ENCODE results near the gene GRM8.

GRM8 gene

DNA sequence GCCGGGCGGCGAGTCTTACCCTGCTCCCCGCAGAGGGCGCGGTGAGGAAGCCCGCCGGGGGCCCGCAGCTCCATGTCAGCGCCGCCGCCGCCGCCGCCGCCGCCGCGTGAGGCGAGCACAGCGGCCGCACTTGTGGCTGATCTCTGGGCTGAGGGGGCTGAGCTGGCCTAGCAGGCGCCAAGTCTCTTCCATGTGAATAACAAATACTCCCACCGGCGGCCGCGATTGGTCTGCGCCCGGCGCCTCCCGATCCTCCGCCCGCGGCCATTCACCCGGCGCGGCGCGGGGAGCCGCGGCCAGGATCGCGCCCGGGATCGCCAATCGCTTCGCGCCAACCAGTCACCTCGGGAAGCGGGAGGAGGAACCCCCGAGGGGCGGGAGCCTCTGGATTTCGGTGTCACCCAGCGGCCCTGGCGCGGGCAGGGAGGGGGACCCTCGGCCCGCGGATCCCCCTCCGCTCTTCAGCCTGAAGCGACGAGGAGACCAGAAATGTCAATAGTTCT, at the start of gene GRM8:
Gene GRM8 (minus strand): TSS at position 164 of the 503 bp plus-strand sequence.
- peak; percentile 55 for DNase-seq

DNA sequence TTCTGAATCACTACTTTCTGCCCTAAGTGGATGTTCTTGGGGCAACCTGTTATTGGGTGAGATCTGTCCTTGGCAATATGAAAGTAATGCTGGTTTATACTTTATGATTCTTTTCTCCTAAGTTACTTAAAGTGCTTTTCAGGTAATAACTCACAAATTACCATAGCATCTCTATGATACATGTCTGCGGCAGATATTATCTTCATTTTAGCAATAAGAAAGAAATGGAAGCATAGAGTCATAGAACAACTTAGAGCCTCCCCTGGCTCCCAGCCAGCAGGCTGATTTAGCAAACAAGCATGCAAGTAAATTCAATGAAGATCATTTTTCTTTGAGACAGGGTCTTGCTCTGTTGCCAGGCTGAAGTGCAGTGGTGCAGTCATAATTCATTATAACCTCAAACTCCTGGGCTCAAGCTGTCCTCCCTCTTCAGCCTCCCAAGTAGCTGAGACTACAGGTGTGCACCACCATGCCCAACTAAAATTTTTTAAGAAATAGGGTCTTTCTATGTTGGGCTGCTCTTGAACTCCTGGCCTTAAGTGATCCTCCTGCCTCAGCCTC, 38.1 kb upstream of the GRM8 start:
- DNase-seq = no peak

DNA sequence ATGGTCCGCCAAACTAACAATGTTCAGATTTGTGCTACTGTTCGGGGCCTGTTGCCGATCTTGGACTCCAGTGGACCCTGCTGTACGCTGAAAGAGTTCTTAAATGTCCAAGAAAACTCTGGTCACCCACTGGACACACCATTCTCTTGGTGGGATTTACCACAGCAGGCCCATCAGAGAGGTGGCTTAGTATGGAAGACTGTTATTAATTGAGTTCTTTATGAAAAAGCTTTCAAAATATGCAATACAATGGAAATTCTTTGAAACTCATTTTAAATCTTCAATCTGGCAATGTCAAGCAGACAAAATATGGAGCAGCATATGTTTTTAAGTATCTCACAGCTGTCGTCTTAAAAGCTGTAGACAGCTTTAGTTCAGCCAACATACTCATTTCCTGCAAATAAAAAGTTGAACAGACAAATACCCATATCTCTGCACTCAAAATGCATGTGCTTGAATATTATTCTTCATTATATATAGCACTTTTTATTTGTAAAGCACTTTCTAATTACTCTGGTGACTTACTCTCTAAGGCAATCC, 37.4 kb upstream of the GRM8 start:
- no peak for DNase-seq

DNA sequence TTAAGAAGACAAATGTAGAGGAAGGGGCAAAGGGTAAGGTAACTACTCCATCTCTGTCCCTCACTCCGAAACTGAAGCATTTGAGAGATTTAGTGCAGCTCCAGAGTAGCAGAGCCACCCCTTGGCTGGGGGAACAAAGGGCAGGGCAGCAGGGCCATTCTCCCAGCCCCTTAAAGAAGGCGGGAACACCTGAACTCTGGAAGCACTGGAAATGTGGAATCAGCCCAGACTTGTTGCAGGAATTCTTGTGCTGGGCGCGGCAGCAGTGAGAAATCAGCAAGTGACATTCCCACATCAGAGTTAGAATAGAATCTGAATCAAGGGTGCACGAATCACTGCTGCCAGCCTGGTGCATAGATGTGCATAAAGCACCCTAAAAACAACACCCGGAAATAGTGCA, 34.4 kb upstream of the GRM8 start:
- DNase-seq = no peak

DNA sequence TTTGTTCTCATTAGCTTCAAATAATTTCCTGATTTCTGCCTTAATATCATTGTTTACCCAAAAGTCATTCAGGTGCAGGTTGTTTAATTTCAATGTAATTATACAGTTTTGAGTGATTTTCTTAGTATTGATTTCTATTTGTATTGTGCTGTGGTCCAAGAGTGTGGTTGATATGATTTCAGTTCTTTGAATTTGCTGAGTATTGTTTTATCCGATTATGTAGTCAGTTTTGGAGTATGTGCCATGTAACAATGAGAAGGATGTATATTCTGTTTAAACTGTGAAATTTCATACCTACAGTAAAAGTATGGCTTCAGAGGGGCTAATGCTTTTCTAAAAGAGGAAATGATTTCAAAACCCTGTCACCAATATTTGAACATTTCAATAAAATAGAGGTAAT, 17.4 kb upstream of the GRM8 start:
- no peak for DNase-seq

DNA sequence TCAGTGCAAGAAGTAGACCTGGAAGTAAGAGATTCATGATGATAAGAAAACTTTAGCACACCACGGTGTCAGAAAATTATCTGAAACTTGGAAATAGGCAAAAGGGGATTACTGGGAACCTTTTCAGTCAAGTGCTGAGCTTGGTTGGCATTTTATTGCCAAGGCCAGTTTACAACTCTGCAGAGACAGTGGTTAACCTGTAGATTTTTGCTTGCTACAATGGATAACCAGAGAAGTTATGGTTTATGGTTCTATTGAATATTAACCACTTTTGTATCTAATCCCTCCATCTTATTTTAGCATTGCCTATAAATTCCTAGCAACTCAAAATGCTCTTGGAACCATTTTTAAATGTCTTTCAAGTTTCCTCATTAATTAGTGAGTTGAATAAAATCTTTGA, 13.3 kb upstream of the GRM8 start:
- DNase-seq = no peak

DNA sequence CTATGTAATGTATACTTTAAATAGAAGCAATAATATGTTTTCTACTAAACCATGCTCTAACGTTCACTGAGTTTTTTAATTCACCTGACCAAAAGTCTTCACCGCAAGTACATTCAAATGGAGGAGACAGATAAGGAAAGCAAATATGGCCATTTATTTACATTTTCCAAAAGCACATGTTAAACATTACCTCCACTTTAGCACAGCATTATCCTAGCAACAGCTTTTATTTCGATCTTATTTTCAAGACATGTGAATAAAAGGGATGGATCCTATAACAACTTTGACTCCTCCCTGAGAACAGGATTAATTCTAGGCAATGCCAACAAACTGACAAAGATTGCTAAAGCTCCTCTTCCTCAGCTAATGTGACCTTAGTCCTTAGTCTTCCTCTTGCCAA, 11.5 kb upstream of the GRM8 start:
- DNase-seq = no peak

DNA sequence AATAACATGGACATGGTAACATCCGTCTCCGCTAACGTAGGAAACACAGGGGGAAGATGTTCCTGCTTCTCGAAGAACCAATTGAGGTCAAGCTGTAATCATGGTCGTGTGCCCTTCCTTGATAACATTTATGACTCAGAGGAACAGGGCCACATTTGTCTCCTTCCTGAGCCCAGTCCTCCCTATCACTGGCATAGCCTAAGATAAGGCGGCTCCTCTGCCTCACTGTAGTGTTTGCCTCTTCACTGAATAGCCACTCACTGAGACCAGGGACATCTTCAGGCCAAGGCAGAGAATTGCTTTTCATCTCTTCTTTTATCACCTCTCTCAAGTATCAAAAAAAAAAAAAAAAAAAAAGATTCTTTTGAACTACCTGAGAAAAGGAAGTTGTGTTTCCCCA, 5.4 kb upstream of the GRM8 start:
- DNase-seq = no peak

DNA sequence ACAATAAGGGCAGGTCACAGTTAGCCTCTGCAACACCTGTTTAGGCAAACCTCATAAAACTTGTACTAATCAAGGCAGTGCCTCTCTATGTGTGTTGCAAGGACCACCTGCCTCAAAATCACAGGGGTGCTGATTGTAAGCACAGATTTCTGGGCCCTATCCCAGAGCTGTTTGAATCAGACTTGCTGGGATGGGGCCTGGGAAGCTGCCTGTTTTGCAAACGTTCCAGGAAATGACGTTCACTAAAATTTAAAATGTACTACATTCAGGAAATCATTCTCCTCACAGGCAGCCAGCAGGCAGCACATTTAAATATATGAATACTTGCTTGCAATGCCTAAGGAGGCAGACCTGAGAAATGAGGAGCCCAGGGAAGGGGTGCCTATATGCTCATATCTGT, 4.3 kb upstream of the GRM8 start:
- DNase-seq = no peak

DNA sequence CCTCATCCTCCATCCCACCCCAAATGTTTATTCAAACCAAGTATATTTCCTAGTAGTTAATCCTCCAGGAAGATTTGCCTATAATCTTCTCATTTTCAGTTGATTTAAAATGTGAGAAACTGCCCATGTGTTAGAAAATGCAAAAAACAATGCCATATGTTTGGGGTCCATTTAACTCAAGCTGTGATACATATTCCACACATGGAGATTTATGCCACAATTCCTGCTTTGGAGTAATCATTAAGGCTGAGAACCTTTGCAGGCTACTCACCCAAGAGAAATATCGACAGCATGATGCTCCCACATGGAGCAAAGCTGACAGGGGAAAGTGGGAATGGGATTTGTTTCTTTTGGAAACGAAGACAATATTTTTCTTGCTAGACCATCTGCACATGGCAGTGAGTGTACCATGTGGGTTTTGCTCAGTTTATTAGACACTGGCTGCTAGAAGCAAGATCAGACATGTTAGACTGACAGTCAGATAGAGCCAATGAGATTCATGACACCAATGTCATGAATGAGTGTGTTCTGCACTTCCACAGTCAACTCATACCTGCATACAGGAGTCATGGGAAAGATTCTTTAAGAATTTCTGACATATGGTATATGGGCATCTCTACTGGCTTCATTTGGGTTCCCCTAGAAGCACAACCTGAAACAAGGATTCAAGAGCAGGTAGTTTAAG, 3.4 kb upstream of the GRM8 start:
- DNase-seq = no peak

DNA sequence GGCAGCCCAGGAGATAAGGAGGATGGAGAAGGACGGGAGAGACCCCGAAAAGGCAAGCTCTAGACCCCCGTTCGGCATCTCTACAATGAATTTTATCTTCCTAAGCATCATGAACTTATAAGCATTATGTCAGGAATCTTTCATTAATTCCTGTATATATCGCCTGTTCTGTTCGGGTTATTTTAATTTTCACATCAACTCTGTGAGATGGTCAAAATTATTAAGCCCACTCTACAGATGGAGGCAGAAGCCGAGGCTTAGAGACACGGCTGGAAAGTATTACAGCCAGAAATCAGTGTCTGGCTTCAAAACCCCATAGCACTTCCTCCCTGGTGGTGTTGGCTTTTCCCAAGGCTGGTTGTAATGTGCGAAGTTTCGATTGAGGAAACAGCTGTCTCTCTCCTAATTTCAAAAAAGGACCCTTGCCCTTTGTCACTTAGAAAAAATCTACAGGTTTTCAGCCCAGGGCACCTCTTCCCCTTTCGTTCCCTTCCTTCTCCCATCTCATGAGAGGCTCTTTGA, 1.5 kb upstream of the GRM8 start:
- DNase-seq = no peak

DNA sequence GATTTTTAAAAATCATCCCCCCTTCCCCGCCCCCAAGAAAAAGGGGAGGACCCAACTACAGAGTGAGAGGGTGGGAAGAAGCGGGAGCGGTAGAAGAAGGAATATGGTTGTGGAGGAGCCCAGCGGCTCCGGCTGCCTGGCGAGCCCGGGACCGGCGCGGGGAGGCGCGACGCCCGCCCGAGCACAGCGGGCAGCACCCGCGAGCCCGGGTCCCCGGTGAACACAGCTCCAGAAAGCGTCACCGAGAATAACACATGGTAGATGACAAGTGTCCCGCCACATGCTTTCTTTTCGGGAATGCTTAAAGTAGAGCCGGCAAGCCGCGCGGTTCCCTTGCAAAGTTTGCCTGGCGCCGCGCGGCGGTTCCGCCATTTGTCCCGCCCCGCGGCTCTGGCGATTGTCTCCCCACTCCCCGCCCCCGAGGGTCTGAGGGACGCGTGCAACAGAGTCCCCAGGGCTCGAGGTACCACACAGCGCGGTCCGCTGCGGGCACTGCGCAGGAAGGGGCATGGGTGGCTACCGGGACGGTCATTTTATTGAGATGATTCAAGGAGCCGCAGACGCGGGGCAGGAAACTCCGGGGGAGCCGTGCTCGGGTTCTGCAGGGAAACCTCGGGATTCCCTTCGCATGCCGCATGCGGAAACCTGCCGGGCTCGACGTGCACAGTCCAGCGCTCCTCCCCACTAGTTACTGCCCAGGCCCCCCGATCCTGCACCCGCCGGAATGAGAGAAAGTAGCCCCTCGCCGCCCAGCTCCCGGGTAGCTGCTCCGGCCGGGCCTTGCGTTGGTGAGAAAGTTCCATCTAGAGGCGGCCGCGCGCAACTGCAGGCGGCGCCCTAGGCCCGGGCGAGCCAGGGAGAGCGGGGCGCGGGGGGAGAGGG, 781 bp upstream of the GRM8 start:
- DNase-seq = peak; percentile 59

DNA sequence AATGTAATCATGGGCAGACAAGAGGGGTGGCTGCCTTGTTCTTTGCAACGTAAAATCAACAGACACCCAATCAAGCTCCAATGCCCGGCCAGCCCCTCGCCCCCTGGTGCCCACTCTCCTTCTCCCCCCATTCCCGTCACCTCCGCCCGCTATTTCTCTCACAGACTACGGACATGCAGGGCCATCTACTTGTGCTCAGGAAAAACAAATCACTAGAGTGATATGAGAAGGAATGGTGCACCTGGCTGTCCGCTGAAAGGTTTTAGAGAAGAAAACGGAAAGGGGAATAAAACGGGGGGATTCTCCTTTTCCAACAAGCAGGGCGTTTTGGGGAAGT, 396 bp downstream of the GRM8 start:
- no peak for DNase-seq

DNA sequence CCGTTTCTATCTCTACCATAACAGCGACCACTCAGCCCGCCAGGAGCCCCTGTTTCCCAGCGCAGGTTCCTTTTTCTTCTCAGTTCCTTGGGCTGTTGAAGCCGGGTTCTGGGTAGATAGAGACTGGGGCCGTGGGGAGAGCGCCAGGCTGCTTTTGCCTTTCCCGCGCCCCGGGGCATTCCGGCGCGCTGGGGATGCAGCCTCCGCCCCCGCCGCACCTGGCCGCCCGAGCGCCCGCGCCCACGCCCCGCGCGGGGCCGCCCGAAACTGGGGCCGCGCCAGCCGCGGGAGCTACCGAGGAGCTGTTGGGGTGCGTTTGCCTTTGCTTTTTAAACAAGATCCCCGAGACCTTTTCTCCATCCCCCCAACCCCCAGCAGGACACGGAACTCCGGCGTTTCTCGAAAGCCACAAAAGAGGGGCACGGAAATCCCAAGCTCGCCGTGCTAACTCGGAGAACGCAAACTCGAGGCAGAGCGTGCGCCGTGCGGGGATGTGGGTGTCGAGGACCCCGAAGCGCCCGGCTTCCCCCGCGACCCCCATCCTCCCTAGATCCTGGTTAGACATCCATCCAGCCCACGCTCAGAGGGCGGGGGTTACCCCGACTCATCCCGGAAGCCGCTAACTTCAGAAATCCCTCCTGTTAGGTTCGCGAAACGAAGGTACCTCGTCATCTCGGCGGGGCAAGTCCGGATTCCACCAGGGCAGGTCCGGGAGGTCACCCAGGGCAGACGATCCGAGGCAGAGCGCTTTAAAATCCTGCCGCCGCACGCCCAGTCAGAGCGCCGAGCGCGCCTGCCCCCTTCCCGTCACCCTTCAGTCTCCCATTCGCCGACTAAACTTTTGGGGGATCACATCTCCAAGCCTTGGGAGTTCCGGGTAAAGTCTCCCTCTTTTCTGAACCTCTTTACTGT, 1.0 kb downstream of the GRM8 start:
- DNase-seq = no peak

DNA sequence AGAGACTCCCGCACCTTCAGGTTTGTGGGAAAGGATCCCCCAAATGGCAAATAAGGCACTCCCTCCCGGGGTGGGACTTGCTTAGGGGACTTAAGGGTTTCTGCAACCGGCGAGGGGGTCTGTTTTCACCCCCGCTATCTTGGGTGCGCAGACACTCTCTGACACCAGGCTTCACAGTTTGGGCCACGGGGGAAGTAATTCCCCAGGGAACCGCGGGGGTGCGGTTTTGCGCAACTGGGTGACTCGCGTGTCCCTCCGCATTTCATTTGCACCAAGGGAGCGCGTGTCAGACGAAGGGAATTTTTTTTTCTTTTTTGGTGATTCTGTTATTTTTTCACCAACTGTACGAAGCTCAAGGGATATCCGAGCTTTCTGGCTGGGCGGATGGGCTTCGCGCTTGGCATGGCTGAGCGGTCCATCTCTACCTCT, 1.7 kb downstream of the GRM8 start:
- no peak for DNase-seq

DNA sequence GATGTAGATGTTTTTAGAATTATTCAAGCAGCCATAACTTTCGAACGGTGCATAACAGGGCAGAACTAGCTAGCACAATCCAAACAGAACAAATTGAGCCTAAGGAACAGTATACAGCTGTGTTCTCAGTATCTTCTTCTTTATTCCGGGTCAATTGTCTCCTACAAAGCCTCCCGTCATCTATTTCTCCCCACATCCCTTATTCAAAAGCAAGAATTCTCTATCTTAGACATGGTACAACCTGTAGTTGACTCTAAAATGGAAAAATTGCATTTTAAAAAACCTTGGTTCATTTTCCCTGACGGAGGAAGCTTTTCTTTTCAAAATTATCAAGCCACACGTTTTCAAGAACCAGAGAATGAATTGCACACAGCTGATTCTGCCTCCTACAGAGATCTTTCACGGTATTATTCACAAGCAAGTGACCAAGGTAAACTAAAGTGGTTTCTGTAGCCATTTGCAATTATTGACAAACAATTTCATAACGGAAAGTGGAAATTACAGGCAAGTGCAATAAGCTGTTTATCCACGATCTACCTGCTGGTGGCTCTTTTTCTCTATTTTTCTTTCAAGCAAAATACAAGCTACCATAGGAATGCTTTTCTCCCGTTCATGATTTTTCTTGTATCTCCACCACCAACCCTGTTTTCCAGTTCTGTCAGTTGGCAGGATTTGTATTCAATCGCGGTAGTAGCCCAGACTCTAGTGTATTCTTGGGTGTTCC, 2.3 kb downstream of the GRM8 start:
- no peak for DNase-seq

DNA sequence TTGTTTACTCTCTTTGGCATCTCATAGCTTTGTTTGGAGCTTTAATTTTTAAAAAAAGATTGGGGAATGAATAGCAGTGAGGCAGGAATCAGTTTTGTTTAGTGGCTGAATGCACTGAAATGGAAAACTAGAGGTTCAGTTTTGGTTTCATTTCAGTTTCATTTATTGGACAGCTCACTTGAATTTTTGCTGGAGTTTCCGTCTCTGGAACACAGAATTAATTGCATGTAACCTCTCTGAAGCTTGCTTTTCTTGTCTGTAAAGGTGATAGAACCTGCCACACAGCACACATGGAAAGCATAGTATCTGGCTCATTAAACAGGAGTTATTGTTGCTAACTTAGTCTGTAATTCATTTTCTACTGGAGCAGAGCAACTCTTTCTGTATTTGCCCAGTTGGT, 7.1 kb downstream of the GRM8 start:
- no peak for DNase-seq

DNA sequence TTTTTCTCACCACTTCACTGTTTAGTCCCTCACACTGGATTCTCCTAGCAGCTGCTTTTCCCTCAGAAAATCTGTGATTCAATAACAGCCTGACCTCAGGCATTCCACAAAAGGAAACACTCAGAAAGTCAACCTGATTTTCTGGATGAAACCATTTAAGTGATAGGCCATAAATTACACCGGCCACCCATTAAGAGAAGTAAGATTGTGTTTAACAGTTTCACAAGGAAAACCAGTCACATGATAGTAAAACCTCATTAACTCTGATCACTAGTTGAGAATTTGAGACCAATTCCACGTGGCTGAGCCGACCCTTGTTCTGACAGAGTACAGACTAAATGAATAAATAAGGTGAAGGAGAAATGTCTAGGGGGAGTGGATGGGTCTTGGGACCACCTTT, 7.7 kb downstream of the GRM8 start:
- no peak for DNase-seq

DNA sequence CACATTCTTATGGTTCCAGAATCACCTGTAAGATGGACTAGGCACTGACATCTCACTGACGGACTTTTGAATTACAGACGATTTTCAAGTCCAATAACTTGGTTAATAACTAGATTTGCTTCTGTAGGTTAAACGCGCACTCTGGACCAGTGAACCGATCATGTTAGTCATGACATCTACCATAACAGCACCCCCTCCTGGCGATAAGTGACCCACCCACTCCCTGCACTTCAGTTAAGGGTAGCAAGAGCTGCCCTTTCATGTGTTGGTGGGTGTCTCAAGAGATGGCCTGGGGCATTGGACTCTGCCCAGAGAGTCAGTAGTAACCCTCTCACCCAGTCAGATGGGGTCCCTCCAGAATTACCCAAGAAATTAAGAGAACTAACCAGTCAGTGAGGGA, 12.9 kb downstream of the GRM8 start:
- DNase-seq = no peak

DNA sequence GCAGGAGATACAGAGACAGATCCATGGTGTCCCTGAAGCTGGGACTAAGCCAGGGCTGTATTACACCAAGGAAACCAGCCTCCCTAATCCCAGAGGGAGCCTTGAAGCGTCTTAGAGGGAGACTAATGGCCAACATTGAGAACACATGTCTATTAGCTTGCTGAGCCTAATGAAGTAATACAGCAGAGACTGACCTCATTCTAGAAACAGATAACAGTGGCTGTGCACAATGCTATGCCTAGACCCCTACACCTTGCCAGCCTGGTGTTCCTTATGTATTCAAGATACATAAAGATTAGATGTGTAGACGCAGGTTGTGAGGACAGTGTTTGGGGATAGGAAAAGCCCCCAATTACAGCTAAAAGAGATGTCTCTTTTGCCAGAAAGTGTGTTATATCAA, 19.1 kb downstream of the GRM8 start:
- DNase-seq = no peak

DNA sequence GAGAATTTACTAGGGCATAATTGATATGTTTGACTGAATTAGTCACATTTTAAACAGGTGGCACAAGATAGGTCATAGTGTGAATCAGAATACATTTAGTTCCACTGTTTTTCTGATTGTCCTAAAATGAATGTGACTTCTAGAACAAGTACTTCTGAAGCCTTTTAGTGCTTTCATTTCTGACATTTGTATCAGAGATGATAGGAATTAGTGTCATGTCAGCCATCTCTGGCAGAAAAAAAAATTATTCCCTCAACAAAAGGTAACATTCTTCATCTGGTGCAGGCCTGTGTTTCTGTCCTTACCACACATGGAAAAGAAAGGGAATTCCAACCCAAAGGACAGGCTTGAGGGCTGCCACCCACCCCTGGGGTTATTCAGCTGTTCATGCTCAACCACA, 21.3 kb downstream of the GRM8 start:
- no peak for DNase-seq
